ENCODE measurements around the gene P2RY14.

P2RY14 gene

DNA sequence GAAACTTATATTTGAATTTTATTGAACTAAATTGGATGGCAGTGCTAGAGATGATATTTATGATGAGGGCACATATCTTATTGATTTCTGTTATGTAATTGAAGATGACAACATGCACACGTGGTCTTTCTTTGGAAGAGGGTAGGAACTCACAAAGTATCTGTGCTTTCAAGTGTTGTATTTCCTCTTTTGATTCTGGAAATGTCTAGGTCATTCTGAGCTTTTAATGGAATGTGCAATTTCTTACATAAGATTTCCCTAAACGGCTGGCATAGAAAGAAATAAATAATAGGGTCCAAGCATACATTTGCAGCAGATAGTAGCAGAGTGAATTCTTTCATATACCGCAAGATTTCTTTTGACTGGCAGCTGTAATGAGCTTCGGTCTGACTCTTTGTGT, 65.2 kb downstream of the P2RY14 start:
- no peak for DNase-seq

- peak; percentile 50 for DNase-seq
Measured at GRCh38 chr3:151210676-151211381, 67.5 kb downstream of the P2RY14 start.

- no peak for DNase-seq
Measured at GRCh38 chr3:151209654-151210053, 68.7 kb downstream of the P2RY14 start.

DNA sequence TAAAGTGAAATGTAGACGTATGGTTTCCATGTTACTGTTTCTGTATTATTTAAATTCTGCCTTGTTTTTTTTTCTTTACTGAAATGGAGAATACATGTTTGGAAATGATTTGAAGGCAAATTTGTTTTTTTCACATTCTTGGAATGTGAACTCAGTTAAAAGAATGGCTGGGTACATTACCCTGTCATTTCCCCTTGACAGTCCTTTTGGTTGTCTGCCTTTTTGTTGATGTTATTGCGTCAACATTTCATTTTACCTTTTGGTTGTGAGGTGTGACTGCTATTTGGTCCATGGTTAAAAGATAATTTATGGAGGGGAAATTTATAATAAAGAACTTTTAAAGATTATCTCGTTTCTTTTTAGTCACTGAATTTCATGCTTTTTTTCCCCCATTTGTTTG, 72.1 kb downstream of the P2RY14 start:
- DNase-seq: no peak

DNA sequence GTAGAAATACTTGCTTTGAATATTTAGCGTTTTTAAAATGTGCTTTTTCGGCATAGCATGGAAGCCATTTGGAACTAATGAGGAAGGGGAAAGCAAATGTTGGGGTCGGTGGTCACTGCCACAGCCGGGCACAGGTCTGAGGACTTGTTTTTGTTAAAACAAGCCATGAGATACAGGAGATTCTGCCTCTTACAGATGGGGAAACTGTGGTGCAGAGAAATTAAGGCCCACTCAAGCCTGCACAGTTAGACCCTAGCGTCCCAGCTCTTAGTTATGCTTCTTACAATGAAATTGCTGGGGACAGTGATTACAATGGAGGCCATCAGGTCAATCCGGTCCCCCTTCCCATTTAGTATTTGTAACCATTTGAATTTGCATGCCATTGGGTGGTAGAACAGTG, 72.9 kb downstream of the P2RY14 start:
- no peak for DNase-seq

DNA sequence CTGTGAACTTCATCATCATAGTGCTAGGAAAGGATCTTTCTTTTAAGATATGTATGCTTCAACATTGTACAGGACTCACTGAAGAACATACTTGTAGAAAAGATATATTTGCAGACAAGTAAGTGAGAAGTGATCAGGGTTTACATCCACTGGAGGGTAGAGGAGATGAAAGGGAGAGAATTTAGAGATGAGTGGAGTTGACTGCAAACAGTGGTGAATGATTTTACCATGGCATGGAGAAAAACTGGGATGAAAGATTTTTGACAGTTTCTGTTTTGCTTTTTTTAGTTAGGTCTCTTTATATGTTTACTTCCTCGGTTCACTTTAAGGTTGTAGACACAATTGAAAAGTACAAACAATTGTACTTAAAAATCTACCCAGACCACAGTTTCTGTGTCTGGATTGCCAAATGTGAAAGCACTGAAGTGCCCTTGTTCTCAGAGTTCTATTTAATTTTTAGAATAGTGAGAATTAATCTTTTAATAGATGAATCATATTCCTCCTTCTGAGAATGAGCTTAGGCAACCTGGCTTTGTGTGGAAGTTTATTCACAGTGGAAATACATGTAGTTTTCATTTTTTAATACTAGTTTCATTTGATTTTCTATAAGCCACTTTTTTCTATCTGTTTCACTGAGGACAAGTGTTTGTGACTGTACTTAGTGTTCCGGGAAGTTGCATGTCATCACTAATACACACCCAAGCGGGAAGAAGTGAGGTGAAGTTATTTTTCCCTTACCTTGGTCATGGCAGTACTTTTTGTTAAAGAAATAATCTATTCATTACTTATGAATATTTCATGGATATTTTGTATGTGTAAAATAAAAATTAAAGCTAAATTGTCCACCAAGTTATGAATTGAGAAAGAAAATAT, 73.6 kb downstream of the P2RY14 start:
- DNase-seq: no peak

DNA sequence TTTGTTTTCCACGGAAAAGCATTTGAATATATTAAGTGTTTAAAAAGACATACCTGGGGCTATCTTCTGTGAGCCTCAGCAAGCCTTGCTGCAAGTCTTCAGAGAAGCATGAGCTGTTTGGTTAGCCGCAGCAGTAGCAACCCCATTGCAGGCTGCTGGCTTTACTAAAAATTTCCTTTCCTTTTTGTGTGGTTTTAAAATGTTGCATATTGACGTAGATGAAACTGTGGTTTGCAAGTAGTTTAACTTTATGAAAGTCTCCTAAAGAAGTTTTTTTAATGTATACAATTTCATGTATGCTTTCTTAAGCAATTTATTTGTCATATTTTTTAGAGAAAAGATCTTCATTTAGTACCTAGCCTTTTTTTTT, 75.3 kb downstream of the P2RY14 start, which contains the start of gene GPR171:
GPR171 (minus strand) TSS at position 166 of the 370 bp plus-strand sequence. CDS start 3,830 bp downstream, outside the sequence.
- DNase-seq: no peak

- no peak for DNase-seq
Measured at GRCh38 chr3:151201051-151201730, 77.2 kb downstream of the P2RY14 start.

GRCh38 chr3:151200586-151200985, 77.8 kb downstream of the P2RY14 start:
- DNase-seq: no peak

- peak; percentile 3 for DNase-seq
Measured at GRCh38 chr3:151199554-151200438, 78.5 kb downstream of the P2RY14 start.

- no peak for DNase-seq
Measured at GRCh38 chr3:151198849-151199248, 79.5 kb downstream of the P2RY14 start.

DNA sequence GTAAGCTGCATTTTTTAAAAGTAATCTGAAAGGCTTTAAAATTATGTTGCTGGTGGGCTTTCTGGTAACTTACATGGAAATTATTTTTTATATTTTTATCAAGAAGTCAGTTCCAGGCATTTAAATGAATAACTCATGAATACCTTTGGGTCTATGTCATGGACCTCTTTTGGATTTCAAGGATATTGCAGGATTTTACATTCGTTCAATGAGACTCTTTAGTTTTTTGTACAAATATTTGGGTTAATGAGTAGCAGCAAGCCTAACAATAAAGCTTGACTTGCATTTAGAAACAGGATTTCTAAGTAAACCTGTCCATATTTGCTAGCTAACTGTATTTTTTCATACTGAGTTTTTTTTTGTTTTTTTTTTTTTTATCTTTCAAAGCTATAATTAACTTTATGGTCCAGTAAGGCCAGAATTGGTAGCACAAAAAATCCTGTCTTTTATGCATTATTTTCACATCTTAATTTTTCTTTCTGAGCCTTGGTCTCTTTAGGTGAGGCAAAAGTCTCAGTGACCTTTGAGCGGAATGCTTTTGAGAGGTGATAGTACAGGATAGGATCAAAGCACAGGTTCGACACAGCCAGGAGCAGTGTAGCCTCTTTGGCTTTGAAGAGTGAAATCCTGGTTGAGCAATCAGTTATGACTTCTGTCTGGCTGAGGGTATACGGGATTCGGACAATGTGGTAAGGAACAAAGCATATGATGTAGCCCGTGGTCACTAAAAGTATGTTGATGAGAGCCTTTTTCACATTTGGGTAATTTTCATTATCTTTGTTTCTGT, 80.2 kb downstream of the P2RY14 start:
- no peak for DNase-seq

- DNase-seq: no peak
Measured at GRCh38 chr3:151197228-151197627, 81.1 kb downstream of the P2RY14 start.

DNA sequence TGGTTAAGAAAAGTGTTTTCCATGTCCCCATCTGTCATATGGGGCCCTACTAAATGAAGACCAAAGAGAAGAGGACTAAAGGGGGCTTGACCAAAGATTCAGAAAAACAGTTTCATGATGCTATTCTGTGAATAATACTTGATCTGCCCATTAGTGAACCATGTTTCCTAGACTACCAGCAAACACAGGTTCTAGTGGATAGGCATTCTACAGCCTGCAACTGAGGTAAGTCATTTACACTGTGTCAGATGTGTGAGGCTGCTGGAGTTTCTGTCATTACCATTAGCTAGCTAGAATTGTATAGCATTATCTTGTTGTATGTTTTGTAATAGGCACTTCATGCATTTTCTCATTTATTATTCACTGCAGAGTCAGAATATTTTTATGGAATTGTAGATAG, 81.9 kb downstream of the P2RY14 start:
- DNase-seq: no peak

DNA sequence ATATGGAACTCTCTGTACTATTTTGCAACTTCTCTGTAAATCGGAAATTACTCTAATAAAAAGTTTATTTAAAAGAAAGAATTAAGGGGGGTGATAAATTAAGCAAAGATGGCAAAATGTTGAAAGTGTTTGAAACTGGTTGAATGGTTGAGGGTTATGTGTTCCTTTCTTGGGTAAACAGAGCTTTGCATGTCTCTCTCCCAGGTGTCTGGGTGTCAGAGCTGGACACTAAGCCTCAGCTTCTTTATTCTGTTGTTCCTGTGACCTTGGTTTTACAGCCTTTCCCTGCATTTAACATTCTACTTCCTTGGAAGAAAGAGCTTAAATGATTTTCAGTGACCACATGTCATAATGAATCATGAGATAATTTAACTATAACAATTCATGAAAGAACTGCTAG, 82.5 kb downstream of the P2RY14 start:
- no peak for DNase-seq

DNA sequence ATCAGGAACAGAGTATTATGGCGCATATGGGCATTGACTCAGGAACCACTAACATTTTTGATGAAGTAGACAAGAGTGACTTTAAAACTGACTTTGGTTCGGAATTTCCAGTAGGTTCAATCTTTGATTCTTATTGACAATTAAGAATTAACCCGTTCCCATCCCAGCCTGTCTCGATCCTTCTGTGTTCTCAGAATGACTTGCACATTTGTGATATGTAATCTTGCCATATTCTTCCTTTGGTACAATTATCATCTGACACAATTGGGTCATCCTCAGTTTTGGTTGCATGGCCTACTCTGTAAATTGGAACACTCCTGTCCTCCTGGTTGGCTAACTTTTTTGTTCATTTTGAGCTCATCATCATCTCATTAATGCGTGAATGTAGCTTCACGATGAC, 85.8 kb downstream of the P2RY14 start:
- no peak for DNase-seq

- no peak for DNase-seq
Measured at GRCh38 chr3:151191095-151191494, 87.2 kb downstream of the P2RY14 start.

DNA sequence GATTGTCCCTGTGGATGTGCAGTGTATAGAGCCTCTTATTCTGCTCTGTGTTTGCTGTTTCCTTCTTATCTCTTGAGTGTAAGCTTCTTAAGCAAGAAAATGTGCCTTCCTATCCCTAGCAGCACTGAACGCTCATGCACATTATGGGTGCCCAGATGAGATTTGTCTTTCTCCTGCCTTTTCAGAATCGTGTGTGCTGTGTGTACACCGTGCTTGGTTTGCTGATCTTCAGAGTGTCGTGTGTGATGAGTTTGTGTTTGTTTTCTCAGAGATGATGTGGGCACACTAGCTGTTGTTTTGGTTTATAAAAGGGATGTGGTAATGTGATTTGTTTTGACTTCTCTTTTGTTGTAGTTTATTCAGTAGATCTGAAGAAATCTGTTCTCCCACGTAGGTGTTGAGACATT, 95.1 kb downstream of the P2RY14 start:
- no peak for DNase-seq

- no peak for DNase-seq
Measured at GRCh38 chr3:151182349-151183079, 95.8 kb downstream of the P2RY14 start.

- DNase-seq: no peak
Measured at GRCh38 chr3:151178208-151178845, 100.0 kb downstream of the P2RY14 start.

GRCh38 chr3:151175952-151176351, 102.4 kb downstream of the P2RY14 start:
- no peak for DNase-seq
